ENCODE measurements around the gene RAD51. TPM values are rescaled to one million over a fixed set of nuclear protein-coding genes. Genes with fewer than 3 reads are reported as not detected.

Gene RAD51
- total and polyA plus RNA-seq, 8 donors = 0.15 to 1.3 (median 0.45) TPM

GRCh38 chr15:40776537-40777141, 81.7 kb downstream of the RAD51 start:
- Histone ChIP-seq H3K27me3 (no peaks in the 10 kb centered on the region), H3K36me3 (peaks cover 0 to 43% (median 18%) of the 10 kb centered on the region in 3 donors), H3K4me1 (no peaks in the 10 kb centered on the region), H3K27ac (peak overlapping the region in 1 of 4 donors; percentile 39), H3K4me3 (no peak overlapping the region), H3K9me3 (no peaks in the 10 kb centered on the region)
- WGBS, 2 donors = 59 to 76% methylated on average over 11 of the region's 11 CpGs
- FAIRE-seq (no peak), DNase-seq (peak in 4 of 6 donors; percentile 38 to 63 (median 47)), ATAC-seq (peak; percentile 55 to 98 (median 88))
- TF ChIP-seq CTCF (IDR thresholded peaks at IDR 0.05) = no peak
- intact Hi-C loops (cut with DNase I) = no loop called here

Other genes starting within 250 kb of the RAD51 start
- gene CHST14, start 224.2 kb upstream of the RAD51 start, total RNA-seq = 1 to 10 TPM; 3.1 to 8.9 (median 4.1) TPM
- 1 to 10 TPM; 4.0 to 6.1 TPM for gene CHST14, start 224.2 kb upstream of the RAD51 start, polyA plus RNA-seq
- 10 to 100 TPM; 13.5 to 22.6 (median 16.1) TPM for gene CCDC32, start 130.1 kb upstream of the RAD51 start, total RNA-seq
- 10 to 100 TPM; 14.3 to 20.8 TPM for gene CCDC32, start 130.1 kb upstream of the RAD51 start, polyA plus RNA-seq
- 1 to 10 TPM; 1.9 to 4.3 (median 3.1) TPM for gene RPUSD2, start 125.9 kb upstream of the RAD51 start, total RNA-seq
- 1 to 10 TPM; 4.4 to 9.7 TPM for gene RPUSD2, start 125.9 kb upstream of the RAD51 start, polyA plus RNA-seq
- gene KNL1, start 100.9 kb upstream of the RAD51 start, total RNA-seq = under 1 TPM; 0.04 to 0.90 (median 0.35) TPM
- gene KNL1, start 100.9 kb upstream of the RAD51 start, polyA plus RNA-seq = under 1 TPM; 0.02 to 0.11 TPM
- gene RMDN3, start 60.1 kb downstream of the RAD51 start, total RNA-seq = 10 to 100 TPM; 16.6 to 21.2 (median 17.2) TPM
- gene RMDN3, start 60.1 kb downstream of the RAD51 start, polyA plus RNA-seq = 10 to 100 TPM; 11.9 to 21.3 TPM
- gene GCHFR, start 68.9 kb downstream of the RAD51 start, total RNA-seq = 10 to 100 TPM in 1 of 6 donors, 1 to 10 TPM in 5; 4.9 to 10.8 (median 7.4) TPM
- gene GCHFR, start 68.9 kb downstream of the RAD51 start, polyA plus RNA-seq = 10 to 100 TPM; 13.8 to 21.4 TPM
- under 1 TPM in 5 of 6 donors, not detected in 1; 0.06 to 0.23 (median 0.12) TPM for gene C15orf62, start 74.8 kb downstream of the RAD51 start, total RNA-seq
- gene C15orf62, start 74.8 kb downstream of the RAD51 start, polyA plus RNA-seq = under 1 TPM; 0.16 to 0.46 TPM
- 10 to 100 TPM in 2 of 6 donors, 1 to 10 TPM in 4; 7.4 to 14.4 (median 8.2) TPM for gene ZFYVE19, start 111.9 kb downstream of the RAD51 start, total RNA-seq
- 10 to 100 TPM; 19.0 to 27.3 TPM for gene ZFYVE19, start 111.9 kb downstream of the RAD51 start, polyA plus RNA-seq
- 10 to 100 TPM; 12.2 to 23.1 (median 14.8) TPM for gene DNAJC17, start 112.3 kb downstream of the RAD51 start, total RNA-seq
- 10 to 100 TPM; 54.9 to 57.6 TPM for gene DNAJC17, start 112.3 kb downstream of the RAD51 start, polyA plus RNA-seq
- gene PPP1R14D, start 133.5 kb downstream of the RAD51 start, total RNA-seq = under 1 TPM in 2 of 6 donors, not detected in 4; 0.23 to 0.37 TPM
- gene PPP1R14D, start 133.5 kb downstream of the RAD51 start, polyA plus RNA-seq = 1 to 10 TPM in 1 of 2 donors, under 1 TPM in 1; 0.72 to 2.6 TPM
- gene SPINT1, start 148.9 kb downstream of the RAD51 start, total RNA-seq = 100 to 1,000 TPM in 1 of 6 donors, 10 to 100 TPM in 5; 39.6 to 123 (median 51.1) TPM
- 10 to 100 TPM; 39.3 to 67.1 TPM for gene SPINT1, start 148.9 kb downstream of the RAD51 start, polyA plus RNA-seq
- gene RHOV, start 179.1 kb downstream of the RAD51 start, total RNA-seq = 10 to 100 TPM in 4 of 6 donors, 1 to 10 TPM in 2; 3.5 to 19.8 (median 10.9) TPM
- gene RHOV, start 179.1 kb downstream of the RAD51 start, polyA plus RNA-seq = 10 to 100 TPM in 1 of 2 donors, 1 to 10 TPM in 1; 8.1 to 11.9 TPM
- 10 to 100 TPM in 1 of 6 donors, 1 to 10 TPM in 5; 4.4 to 12.5 (median 6.5) TPM for gene VPS18, start 199.3 kb downstream of the RAD51 start, total RNA-seq
- 1 to 10 TPM; 6.8 to 9.4 TPM for gene VPS18, start 199.3 kb downstream of the RAD51 start, polyA plus RNA-seq
- 1 to 10 TPM; 1.3 to 4.5 (median 1.9) TPM for gene DLL4, start 234.2 kb downstream of the RAD51 start, total RNA-seq
- 1 to 10 TPM; 2.6 to 4.8 TPM for gene DLL4, start 234.2 kb downstream of the RAD51 start, polyA plus RNA-seq

Data from pancreas (tissue), 10 donors.